HG03159 (cell line): ENCODE measurements around the gene ALDH3B1.
"Not testable (repeated sequence)": the region's sequence is repeated elsewhere in the genome, so short reads cannot be mapped to it uniquely, and the experiment has no call there.

Source experiments
- ATAC-seq: cut with Tn5 transposase; IDR thresholded peaks from one replicate; pipeline ENCODE4 v1.9.1; 2021; ENCODE audit warnings: mild to moderate bottlenecking, moderate library complexity; ENCODE audit not compliant: unreplicated experiment

The ALDH3B1 gene, protein sequence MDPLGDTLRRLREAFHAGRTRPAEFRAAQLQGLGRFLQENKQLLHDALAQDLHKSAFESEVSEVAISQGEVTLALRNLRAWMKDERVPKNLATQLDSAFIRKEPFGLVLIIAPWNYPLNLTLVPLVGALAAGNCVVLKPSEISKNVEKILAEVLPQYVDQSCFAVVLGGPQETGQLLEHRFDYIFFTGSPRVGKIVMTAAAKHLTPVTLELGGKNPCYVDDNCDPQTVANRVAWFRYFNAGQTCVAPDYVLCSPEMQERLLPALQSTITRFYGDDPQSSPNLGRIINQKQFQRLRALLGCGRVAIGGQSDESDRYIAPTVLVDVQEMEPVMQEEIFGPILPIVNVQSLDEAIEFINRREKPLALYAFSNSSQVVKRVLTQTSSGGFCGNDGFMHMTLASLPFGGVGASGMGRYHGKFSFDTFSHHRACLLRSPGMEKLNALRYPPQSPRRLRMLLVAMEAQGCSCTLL

GRCh38 chr11:68010090-68011041 lies at the start of gene ALDH3B1:
TSS of gene ALDH3B1 (plus strand) at chr11:68010327. CDS start at chr11:68015298, 4,971 bp downstream.
- no peak for ATAC-seq

DNA sequence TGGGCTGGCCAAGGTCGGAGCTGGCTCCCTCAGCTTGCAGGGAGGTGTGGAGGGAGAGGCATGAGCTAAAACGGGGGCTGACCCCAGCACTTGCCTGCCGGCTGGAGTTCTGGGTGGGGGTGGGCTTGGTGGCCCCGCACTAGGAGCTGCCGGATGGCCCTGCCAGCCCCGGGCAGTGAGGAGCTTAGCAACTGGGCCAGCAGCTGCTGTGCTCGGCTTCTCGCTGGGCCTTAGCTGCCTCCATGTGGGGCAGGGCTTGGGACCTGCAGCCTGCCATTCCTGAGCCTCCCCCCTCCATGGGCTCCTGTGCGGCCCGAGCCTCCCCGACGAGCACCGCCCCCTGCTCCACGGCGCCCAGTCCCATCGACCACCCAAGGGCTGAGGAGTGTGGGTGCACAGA lies 46.9 kb upstream of the ALDH3B1 start:
- ATAC-seq: not testable (repeated sequence)

GRCh38 chr11:67963879-67964278 lies 46.2 kb upstream of the ALDH3B1 start:
- not testable (repeated sequence) for ATAC-seq

DNA sequence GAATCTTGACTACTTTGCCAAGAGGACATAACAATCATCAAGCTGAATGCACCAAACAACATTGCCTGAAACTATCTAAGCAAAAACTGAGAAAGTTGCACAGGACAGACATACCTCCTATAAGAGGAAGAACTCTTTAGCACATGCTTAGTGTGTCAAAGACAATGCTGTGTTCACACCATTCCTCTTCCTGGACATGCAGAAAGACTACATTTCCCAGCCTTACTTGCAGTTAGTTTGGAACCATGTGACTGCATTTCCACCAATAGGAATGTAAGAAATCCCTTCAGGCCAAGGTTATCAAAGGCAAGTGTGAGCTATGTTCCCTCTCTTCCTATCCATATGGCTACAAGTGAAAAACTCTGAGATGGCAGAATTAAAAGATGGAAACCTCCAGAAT lies 45.4 kb upstream of the ALDH3B1 start:
- ATAC-seq: not testable (repeated sequence)

GRCh38 chr11:67965830-67966348 lies 44.2 kb upstream of the ALDH3B1 start:
- not testable (repeated sequence) for ATAC-seq

DNA sequence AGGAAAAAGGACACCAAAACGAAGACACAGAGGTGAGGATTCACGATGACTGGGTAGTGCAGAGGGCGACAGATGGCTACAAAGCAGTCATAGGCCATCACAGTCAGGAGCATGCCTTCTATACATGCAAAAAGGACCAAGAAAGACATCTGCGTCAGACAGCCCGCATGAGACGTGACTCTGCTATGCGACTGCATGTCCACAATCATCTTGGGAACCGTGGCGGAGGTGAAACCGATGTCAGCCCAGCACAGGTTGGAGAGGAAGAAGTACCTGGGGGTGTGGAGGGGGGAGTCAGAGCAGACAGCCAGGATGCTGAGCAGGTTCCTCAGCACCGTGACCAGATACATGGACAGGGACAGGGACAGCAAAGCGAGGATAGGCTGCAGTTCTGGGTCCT lies 35.4 kb upstream of the ALDH3B1 start:
- not testable (repeated sequence) for ATAC-seq

GRCh38 chr11:67978766-67979418 lies 31.2 kb upstream of the ALDH3B1 start:
- ATAC-seq: not testable (repeated sequence)

DNA sequence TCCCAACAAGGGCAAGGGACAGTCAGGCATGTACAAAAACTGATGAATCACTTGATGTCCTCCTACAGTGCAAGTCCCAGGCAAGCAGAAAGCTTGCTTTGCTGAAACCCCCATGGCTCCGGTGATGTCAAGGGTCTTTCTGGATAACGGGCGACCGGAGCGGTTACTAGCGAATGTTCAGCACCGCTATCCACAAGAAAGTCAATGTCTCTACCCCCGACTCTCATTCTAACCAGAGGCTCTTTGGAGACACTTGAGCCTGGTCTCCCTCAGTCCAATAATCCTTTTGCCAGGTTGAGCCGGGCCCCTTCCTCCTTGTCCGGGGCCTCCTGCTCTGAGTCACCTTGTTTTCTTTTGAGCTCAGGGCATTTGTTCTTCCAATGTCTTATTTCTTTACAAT lies 28.9 kb upstream of the ALDH3B1 start:
- not testable (repeated sequence) for ATAC-seq

DNA sequence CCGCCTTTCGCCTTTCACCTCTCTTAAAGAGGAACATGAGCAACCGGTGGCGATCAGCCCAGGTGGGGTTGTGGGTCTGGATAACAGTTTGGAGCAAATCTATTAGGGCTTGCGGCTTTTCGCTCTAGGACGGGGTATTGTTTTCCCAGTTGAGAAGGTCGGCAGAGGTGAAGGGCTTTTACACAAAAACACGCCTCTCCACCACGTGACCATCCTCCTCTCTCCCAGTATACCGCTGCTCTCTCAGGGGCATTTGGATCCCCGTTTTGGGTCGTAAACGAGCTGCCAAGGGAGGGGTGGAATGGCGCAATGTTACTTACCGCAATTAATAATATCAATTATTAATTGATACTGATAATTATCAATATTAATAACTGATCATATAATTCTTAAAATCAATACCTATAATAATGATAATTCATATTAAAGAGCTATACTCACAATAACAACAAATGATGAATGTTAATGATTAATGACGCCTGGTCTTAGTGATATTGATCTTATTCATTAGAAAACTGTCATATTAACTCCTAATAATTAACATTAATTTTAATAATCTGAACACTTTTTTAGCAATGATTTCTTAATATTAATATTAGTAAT lies 27.8 kb upstream of the ALDH3B1 start:
- not testable (repeated sequence) for ATAC-seq

DNA sequence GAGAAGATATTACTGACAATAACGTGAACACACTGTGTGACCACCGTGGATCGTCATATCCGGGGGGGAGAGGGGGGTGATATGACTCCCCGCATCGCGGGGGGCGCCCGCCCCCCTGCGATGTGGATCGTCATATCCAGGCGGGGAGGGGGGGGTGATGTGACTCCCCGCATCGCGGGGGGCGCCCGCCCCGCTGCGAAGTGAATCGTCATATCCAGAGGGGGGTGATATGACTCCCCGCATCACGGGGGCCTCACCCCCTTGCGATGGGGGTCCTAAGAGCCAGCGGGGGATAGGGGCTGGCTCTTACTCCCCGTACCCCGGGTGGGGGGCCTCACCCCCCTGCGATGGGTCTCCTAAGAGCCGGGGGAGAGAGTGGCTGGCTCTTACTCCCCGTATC lies 26.2 kb upstream of the ALDH3B1 start:
- ATAC-seq: no peak

DNA sequence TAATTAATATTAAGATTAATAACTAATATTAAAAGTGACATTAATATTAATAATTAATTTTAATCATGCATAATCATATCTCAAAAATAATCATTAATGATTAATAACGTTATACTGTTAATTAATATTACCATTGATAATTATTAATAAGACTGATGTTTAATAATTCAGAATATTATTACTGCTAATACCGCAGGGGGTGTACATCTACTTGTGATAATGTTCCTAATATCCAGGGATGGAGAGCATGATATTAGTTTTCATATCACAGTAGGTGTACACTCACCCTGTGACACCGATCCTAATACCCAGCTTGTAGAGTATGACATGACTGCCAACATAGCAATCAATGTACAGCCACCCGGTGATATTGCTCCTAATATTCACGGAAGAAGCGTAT lies 24.8 kb upstream of the ALDH3B1 start:
- ATAC-seq: not testable (repeated sequence)

- ATAC-seq: not testable (repeated sequence)
Measured at GRCh38 chr11:67990546-67991346, 19.4 kb upstream of the ALDH3B1 start.

GRCh38 chr11:67991347-67992121 lies 18.6 kb upstream of the ALDH3B1 start:
- not testable (repeated sequence) for ATAC-seq

DNA sequence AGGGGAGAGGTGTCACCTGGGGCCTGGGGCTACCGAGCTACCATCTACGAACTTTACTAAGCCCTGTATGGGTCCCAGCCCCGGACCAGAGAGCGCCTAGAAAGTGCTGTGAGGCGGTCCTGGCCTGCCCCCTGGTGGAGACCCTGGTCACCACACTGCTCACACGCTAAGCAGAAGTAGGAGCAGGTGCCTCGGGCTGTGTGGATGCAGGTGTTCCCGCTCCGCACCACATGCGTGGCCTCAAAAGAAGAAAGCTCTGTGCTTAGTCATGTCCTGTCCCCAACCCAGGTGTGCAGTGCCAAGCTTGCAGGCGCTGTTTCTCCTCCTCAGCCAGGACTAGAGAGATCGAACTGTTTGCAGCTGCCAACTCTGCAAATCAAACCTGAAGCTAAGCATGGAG lies 16.3 kb upstream of the ALDH3B1 start:
- not testable (repeated sequence) for ATAC-seq

- not testable (repeated sequence) for ATAC-seq
Measured at GRCh38 chr11:67994387-67994786, 15.7 kb upstream of the ALDH3B1 start.

- not testable (repeated sequence) for ATAC-seq
Measured at GRCh38 chr11:67995129-67995528, 15.0 kb upstream of the ALDH3B1 start.

DNA sequence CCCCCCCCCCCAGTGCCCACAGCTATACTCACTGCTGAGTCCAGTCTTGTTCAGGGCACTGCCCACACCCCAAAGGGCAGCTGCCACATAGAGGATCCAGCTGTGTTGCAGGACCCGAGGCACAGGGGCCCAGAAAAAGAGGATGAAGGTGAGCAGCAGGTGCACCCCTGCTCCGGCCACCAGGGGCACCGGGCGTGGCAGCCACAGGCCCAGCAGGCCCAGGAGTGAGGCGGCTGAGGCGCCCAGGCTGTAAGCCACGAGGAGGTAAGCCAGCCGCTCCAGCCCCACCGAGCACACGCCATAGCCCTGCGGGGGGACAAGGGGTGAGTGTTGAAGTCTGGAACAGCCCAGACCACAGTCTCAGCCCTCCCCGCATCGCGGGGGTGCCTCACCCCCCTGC lies 14.5 kb upstream of the ALDH3B1 start:
- ATAC-seq: not testable (repeated sequence)

DNA sequence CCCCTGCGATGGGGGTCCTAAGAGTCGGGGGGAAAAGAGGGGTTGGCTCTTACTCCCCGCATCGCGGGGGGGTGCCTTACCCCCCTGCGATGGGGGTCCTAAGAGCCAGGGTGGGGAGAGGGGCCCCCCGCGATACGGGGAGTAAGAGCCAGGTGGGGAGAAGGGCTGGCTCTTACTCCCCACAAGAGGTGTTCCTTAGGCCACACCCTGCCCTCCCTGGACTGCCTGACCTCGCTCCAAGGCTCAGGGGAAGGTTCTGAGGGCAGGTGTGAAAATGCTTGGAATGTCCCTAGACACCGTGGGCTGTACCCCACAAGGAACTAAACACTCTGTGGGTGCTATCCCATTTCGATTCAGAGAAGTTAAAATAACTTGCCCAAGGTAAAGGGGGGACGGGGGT lies 14.1 kb upstream of the ALDH3B1 start:
- ATAC-seq: no peak
